Fibroblast of gingiva (primary cell): ENCODE measurements around the gene ECD.

Source experiments
- DNase-seq: peaks from one replicate; pipeline ENCODE4 v3.0.0-alpha.2; 2011; ENCODE audit warnings: low read depth

The ECD gene

DNA sequence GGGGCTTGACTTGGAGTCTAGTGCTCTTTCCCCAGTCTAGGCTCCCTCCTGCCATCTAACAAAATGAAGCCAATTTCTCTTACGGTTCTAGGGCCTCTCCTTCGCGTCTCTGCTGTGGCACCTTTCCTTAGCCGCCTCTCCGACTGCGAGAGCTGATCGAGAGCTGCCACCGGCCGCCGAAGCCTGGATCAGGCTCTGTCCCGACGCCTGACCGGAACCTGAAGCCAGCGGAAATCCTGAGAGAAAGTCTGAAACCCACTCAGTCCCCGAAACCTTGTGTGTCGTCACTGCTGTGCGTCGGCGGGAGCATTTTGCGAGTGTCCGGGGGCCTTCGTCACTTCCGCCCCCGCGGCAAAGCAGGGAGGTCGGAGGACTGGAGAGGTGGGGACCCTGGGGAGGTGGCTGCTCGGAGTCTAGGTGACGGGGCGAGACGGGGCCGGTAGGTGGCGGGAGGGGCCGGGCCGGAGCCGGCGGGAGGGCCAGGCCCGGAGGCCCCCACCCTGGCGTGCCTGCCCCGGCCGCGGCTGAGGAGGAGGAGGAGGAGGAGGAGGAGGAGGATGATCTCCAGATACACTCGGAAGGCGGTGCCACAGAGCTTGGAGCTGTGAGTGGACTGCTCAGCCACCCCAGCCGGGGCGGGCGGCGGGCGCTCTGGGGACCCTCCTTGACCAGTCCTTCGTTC lies at the start of gene ECD, which contains the start of gene FAM149B1:
Gene ECD, minus strand, starts transcription at position 226 of the 682 bp plus-strand sequence. CDS start 4,071 bp downstream, outside the sequence.
Gene FAM149B1, plus strand, starts transcription at position 337 of the 682 bp plus-strand sequence. Its CDS starts 221 bp downstream, at position 558.
- peak; percentile 92 for DNase-seq

GRCh38 chr10:73215749-73216148 lies 47.9 kb upstream of the ECD start:
- no peak for DNase-seq

GRCh38 chr10:73211106-73211811 lies 43.5 kb upstream of the ECD start:
- DNase-seq = no peak

DNA sequence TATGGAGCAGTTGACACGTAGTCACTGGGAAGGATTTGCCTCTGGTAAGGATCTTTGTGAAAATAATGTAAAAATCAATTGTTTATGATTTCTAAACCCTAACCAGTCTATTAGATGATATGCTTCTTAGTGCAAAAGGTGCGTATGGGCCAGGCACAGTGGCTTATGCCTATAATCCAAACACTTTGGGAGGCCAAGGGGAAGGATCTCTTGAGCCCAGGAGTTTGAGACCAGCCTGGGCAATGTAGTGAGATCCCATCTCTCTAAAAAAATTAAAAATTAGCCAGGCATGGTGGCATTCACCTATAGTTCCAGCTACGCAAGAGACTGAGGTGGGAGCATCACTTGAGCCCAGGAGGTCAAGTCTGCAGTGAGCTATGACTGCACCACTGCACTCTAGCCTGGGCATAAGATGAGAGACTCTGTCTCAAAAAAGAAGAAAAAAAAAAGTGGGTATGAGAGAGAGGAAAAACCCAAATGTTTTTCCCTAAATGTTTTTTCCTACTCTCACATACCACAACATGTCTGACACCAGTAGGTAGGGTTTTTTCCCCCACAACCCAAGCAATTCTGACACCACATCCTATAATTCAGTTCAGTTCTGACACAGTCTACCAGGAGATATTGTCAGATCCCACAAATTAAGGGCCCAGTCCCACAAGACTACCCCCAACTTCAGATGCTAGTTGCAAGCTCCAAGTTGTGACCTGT lies 42.7 kb upstream of the ECD start:
- no peak for DNase-seq

DNA sequence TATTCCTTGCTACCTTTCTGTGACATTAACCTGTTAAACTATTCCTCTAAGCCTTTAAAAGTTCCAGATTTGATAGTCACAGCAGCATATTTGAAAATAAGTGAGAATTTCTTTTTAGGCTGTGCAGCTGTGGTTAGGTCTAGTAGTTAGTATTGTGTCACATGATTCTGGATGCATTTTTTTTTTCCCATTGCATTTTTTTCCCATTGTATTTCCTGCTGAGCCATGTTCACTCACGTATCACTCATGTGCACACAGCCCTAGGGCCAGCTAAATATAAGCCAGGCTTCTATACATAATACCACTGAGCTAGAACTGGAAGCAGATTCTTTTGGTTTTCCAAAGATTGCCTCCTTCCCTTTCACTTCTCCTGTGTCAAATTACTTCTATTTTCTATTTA lies 41.9 kb upstream of the ECD start:
- DNase-seq = no peak

DNA sequence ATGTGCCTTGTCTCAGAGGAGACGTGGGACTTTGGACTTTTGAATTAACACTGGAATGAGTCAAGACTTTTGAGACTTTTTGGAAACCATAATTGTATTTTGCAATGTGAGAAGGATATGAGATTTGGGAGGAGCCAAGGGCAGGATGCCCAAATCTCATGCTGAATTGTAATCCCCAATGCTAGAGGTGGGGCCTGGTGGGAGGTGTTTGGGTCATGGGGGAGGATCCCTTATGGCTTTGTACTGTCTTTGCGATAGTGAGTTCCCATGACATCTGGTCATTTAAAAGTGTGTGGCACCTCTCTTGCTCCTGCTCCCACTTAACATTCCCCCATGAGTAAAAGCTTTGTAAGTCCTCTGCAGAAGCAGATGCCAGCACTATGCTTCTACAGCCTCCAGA lies 40.1 kb upstream of the ECD start:
- DNase-seq = no peak

DNA sequence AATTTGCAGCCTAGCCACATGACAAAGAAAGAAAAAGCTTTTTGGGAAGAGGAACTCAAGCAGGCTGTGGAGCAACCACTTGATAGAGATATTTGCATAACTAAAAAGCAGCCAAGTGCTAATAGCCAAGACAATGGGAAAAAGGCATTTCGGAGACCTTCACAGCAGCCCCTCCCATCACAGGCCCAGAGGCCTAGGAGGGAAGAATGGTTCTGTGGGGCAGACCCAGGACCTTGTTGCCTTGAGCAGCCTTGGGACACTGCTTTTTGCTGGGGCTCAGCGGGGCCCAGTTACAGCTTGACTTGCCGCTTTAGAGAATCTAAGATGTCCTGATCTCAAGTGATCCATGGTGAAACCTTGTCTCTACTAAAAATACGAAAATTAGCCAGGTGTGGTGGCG lies 38.6 kb upstream of the ECD start:
- no peak for DNase-seq

DNA sequence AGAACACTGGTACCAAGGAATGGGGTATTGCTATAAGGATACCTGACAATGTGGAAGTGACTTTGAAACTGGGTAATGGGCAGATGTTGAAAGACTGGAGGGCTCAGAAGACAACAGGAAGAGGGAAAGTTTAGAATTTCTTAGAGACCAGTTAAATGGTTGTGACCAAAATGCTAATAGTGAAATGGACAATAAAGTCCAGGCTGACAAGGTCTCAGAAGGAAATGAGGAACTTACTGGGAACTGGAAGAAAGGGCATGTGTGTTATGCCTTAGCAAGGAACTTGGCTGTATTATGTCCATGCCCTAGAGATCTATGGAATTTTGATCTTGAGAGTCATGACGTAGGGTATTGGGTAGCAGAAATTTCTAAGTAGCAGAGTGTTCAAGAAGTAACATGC lies 38.1 kb upstream of the ECD start:
- DNase-seq = no peak

GRCh38 chr10:73205081-73205480 lies 37.3 kb upstream of the ECD start:
- DNase-seq = no peak

GRCh38 chr10:73190188-73190587 lies 22.4 kb upstream of the ECD start:
- no peak for DNase-seq

GRCh38 chr10:73186266-73186665 lies 18.5 kb upstream of the ECD start:
- DNase-seq = no peak

- peak; percentile 75 for DNase-seq
Observed at GRCh38 chr10:73183667-73184281, 16.0 kb upstream of the ECD start.

GRCh38 chr10:73182568-73182967 lies 14.8 kb upstream of the ECD start:
- no peak for DNase-seq

- no peak for DNase-seq
Observed at GRCh38 chr10:73174148-73174925, 6.5 kb upstream of the ECD start.

DNA sequence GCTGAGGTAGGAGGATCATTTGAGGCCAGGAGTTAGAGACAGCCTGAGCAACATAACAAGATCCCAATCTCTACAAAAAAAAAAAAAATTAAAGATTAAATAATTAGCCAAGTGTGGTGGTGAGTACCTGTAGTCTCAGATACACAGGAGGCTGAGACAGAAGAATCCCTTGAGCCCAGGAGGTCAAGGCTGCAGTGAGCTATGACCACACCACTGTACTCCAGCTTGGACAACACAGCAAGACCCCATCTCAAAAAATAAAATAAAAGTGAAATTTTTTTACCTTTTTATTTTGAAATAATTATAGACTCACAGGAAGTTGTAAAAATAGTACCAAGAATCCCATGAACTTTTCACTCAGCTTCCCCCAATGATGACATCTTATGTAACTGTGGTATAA lies 5.1 kb upstream of the ECD start:
- no peak for DNase-seq

DNA sequence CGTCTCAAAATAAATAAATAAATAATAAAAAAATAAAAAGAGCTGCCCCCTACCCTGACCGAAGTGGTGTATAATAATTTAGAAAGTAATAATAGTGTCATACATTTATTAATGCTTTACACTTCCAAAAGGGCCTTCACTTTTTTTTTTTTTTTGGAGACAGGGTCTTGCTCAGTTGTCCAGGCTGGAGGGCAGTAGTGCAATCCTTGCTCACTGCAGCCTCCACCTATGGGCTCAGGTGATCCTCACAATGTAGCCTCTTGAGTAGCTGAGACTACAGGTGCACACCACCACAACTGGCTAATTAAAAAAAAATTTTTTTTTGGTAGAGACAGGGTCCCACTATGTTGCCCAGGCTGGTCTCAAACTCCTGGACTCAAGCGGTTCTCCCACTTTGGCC lies 1.5 kb upstream of the ECD start:
- no peak for DNase-seq

- DNase-seq = no peak
Observed at GRCh38 chr10:73168465-73168803, 626 bp upstream of the ECD start.

GRCh38 chr10:73167458-73167782 lies 388 bp downstream of the ECD start:
- peak; percentile 5 for DNase-seq

DNA sequence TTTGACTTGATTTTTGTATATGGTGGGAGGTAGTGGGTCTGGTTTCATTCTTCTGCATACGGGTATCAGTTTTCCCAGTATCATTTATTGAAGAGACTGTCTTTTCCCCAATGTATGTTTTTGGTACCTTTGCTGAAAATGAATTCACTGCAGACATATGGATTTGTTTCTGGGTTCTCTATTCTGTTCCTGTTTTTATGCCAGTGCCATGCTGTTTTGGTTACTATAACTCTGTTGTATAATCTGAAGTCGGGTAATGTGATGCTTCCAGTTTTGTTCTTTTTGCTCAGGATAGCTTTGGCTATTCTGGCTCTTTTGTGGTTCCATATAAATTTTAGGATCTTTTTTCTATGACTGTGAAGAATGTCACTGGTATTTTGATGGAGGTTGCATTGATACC lies 836 bp downstream of the ECD start:
- DNase-seq = no peak

GRCh38 chr10:73163096-73163495 lies 4.7 kb downstream of the ECD start:
- peak; percentile 58 for DNase-seq

GRCh38 chr10:73161662-73162061 lies 6.1 kb downstream of the ECD start:
- DNase-seq = no peak

GRCh38 chr10:73161079-73161478 lies 6.7 kb downstream of the ECD start:
- DNase-seq = no peak
